Activated naive CD4-positive, alpha-beta T cell treated with anti-CD3 and anti-CD28 coated beads, Interleukin-2, amount 10 ng/mL, durations not matched to agents 5 hours and 36 hours (primary cell): ENCODE results near the gene SNX10. TPM values are rescaled to one million over a fixed set of nuclear protein-coding genes. Genes with fewer than 3 reads are reported as not detected.

Experiments used
- total RNA-seq, 2 experiments: library from RNA; stranded (reverse); gene quantifications; one replicate each; pipeline ENCODE4 v1.2.3, GENCODE V29; 2021

The SNX10 gene
- 10 to 100 TPM; 21.3 to 22.9 TPM for total RNA-seq

GRCh38 chr7:26291699-26292538 is at the start of gene SNX10:
TSS of gene SNX10 (plus strand) at chr7:26291862. CDS start at chr7:26346443, 54,581 bp downstream.

Other genes with a start within 250 kb of the SNX10 start
- gene NFE2L3, start 139.7 kb upstream of the SNX10 start, total RNA-seq: 10 to 100 TPM; 13.6 to 14.2 TPM
- 100 to 1,000 TPM; 622 to 647 TPM for gene HNRNPA2B1, start 91.1 kb upstream of the SNX10 start, total RNA-seq
- 100 to 1,000 TPM; 212 to 213 TPM for gene CBX3, start 90.1 kb upstream of the SNX10 start, total RNA-seq